Tibial nerve (tissue), 4 donors: ENCODE measurements around the gene GPC3. TPM values are rescaled to one million over a fixed set of nuclear protein-coding genes. Genes with fewer than 3 reads are reported as not detected.
A peak's percentile ranks its signal among the peaks of the same experiment; 100 is the strongest.

ENCODE experiments used
- DNase-seq, 2 donors: peaks; one replicate each; pipeline ENCODE4 v3.0.0-alpha.2; 2019; ENCODE audit warnings: low spot score in 2 of 2
- H3K27ac ChIP-seq, 4 donors: fragments of 200-600 bp; sonication (generic) in 3 of 4; one replicate each; pipeline ENCODE4 v1.5.1; 2017 to 2019; ENCODE audit warnings: mild to moderate bottlenecking in 1 of 4
- H3K27me3 ChIP-seq, 2 donors: fragments of 200-600 bp; sonication (generic) in 1 of 2; one replicate each; pipeline versions ENCODE4 v1.5.1 to v1.6.0; 2017 to 2019
- H3K36me3 ChIP-seq, 3 donors: fragments of 200-600 bp; sonication (generic); one replicate each; pipeline ENCODE4 v1.5.1; 2018 to 2019
- H3K4me1 ChIP-seq, 4 donors: fragments of 200-600 bp; sonication (generic) in 3 of 4; one replicate each; pipeline ENCODE4 v1.5.1; 2017 to 2019
- H3K4me3 ChIP-seq, 4 donors: fragments of 200-600 bp; sonication (generic) in 3 of 4; one replicate each; pipeline ENCODE4 v1.5.1; 2017 to 2019; ENCODE audit warnings: mild to moderate bottlenecking in 1 of 4, moderate library complexity in 1 of 4
- H3K9me3 ChIP-seq, 4 donors: fragments of 200-600 bp; sonication (generic) in 3 of 4; one replicate each; pipeline ENCODE4 v1.5.1; 2017 to 2019
- CTCF ChIP-seq, 5 experiments: fragments of 200-600 bp in 3 of 5; fragments of 450-650 bp in 2 of 5; sonication (generic) in 3 of 5; IDR thresholded peaks; one replicate each; pipeline ENCODE4 v1.5.1; 2016 to 2019; ENCODE audit warnings: antibody characterized with exemption in 5 of 5, mild to moderate bottlenecking in 3 of 5, moderate library complexity in 2 of 5
- EP300 ChIP-seq, 2 donors: sonication (generic); formaldehyde crosslinking; IDR thresholded peaks; one replicate each; pipeline ENCODE4 v1.6.1; 2017; ENCODE audit warnings: antibody characterized with exemption in 2 of 2, mild to moderate bottlenecking in 1 of 2
- POLR2A ChIP-seq, 2 donors: fragments of 450-650 bp; IDR thresholded peaks; one replicate each; pipeline ENCODE4 v1.6.1; 2017; ENCODE audit warnings: antibody characterized with exemption in 2 of 2, mild to moderate bottlenecking in 2 of 2, moderate library complexity in 2 of 2
- WGBS, 2 donors: methylation state at CpG; one replicate each; pipeline ENCODE4 v1.1.5; 2018; 5-methylcytosine and 5-hydroxymethylcytosine counted together
- total RNA-seq, 4 donors: library from RNA; depleted of rRNA; stranded (reverse); fragments of >200 nt; gene quantifications; one replicate each; pipeline ENCODE4 v1.1.0, GENCODE V29; 2016

The GPC3 gene
- total RNA-seq, 4 donors from 2014 or later = 60.5 to 116 (median 72.8) TPM

GRCh38 chrX:133980406-133980805 lies 5.0 kb downstream of the GPC3 start:
- DNase-seq = no peak
- no peak overlapping the region for H3K4me3 ChIP-seq
- no peaks in the 10 kb centered on the region for H3K36me3 ChIP-seq
- H3K9me3 ChIP-seq = no peaks in the 10 kb centered on the region
- TF ChIP-seq EP300 (IDR thresholded peaks at IDR 0.05) (no peak), POLR2A (IDR thresholded peaks at IDR 0.05) (no peak), CTCF (IDR thresholded peaks at IDR 0.05) (no peak)
- WGBS, 2 donors = 19 to 37% methylated on average over 2 of the region's 2 CpGs
- H3K4me1 ChIP-seq = peaks cover 0 to 10% (median 0%) of the 10 kb centered on the region in 4 donors
- H3K27me3 ChIP-seq = peaks cover 0 to 8% of the 10 kb centered on the region in 2 donors
- H3K27ac ChIP-seq = peak overlapping the region in 2 of 4 donors; percentile 37 to 41

GRCh38 chrX:133979641-133980230 lies 5.7 kb downstream of the GPC3 start:
- no peak for TF ChIP-seq POLR2A (IDR thresholded peaks at IDR 0.05)
- no peak for TF ChIP-seq EP300 (IDR thresholded peaks at IDR 0.05)
- no peak for TF ChIP-seq CTCF (IDR thresholded peaks at IDR 0.05)

GRCh38 chrX:133973704-133974103 lies 11.7 kb downstream of the GPC3 start:
- DNase-seq = no peak
- no peaks in the 10 kb centered on the region for H3K4me1 ChIP-seq
- no peak overlapping the region for H3K4me3 ChIP-seq
- TF ChIP-seq CTCF (IDR thresholded peaks at IDR 0.05) (no peak), POLR2A (IDR thresholded peaks at IDR 0.05) (no peak), EP300 (IDR thresholded peaks at IDR 0.05) (no peak)
- 76 to 86% methylated on average over 4 of the region's 4 CpGs for WGBS, 2 donors
- no peak overlapping the region for H3K27ac ChIP-seq
- peaks cover 0 to 10% of the 10 kb centered on the region in 2 donors for H3K27me3 ChIP-seq
- H3K9me3 ChIP-seq = no peaks in the 10 kb centered on the region
- no peaks in the 10 kb centered on the region for H3K36me3 ChIP-seq

More at GRCh38 chrX:133979641-133980230, 5.7 kb downstream of the GPC3 start:
- H3K4me3 ChIP-seq = no peak overlapping the region
- H3K4me1 ChIP-seq = peaks cover 0 to 4% (median 0%) of the 10 kb centered on the region in 4 donors
- WGBS, 2 donors = 57 to 62% methylated on average over 1 to 3 of the region's 3 CpGs
- DNase-seq = no peak
- H3K27ac ChIP-seq = peak overlapping the region in 2 of 4 donors; percentile 25 to 37
- H3K27me3 ChIP-seq = peaks cover 0 to 8% of the 10 kb centered on the region in 2 donors
- H3K9me3 ChIP-seq = no peaks in the 10 kb centered on the region
- H3K36me3 ChIP-seq = no peaks in the 10 kb centered on the region

GRCh38 chrX:133972916-133973315 lies 12.5 kb downstream of the GPC3 start:
- Histone ChIP-seq H3K4me1 (no peaks in the 10 kb centered on the region), H3K4me3 (no peak overlapping the region), H3K9me3 (no peaks in the 10 kb centered on the region), H3K36me3 (no peaks in the 10 kb centered on the region), H3K27ac (no peak overlapping the region), H3K27me3 (peaks cover 0 to 11% of the 10 kb centered on the region in 2 donors)
- WGBS, 2 donors = 61% methylated on average over 4 of the region's 4 CpGs
- no peak for DNase-seq
- TF ChIP-seq POLR2A (IDR thresholded peaks at IDR 0.05) (no peak), EP300 (IDR thresholded peaks at IDR 0.05) (no peak), CTCF (IDR thresholded peaks at IDR 0.05) (no peak)

- 67 to 69% methylated on average over 3 of the region's 3 CpGs for WGBS, 2 donors
- Histone ChIP-seq H3K27me3 (peaks cover 0 to 16% of the 10 kb centered on the region in 2 donors), H3K4me1 (no peaks in the 10 kb centered on the region), H3K4me3 (no peak overlapping the region), H3K27ac (no peak overlapping the region), H3K36me3 (no peaks in the 10 kb centered on the region), H3K9me3 (no peaks in the 10 kb centered on the region)
- TF ChIP-seq POLR2A (IDR thresholded peaks at IDR 0.05) = no peak
- TF ChIP-seq EP300 (IDR thresholded peaks at IDR 0.05) = no peak
- TF ChIP-seq CTCF (IDR thresholded peaks at IDR 0.05) = no peak
- DNase-seq = no peak
Observed at GRCh38 chrX:133971586-133971985, 13.8 kb downstream of the GPC3 start.
